ENCODE data around the gene SOS2. TPM values are rescaled to one million over a fixed set of nuclear protein-coding genes. Genes with fewer than 3 reads are reported as not detected.
"Not testable (repeated sequence)": the region's sequence is repeated elsewhere in the genome, so short reads cannot be mapped to it uniquely, and the experiment has no call there.

Gene SOS2
- total and polyA plus RNA-seq, 2 donors (not counting 3 experiments of a cell fraction or from before 2014, with no cell fraction given), result 6.7 to 21.3 TPM

- Histone ChIP-seq H3K79me2 (ENCODE audit: control insufficient read depth, insufficient read depth, low read length) (no peaks in the 10 kb centered on the region), H4K20me1 (replicated peaks; ENCODE audit: control insufficient read depth, extremely low read depth, insufficient read depth, low read length) (no peaks in the 10 kb centered on the region), H3K9ac (replicated peaks; ENCODE audit: extremely low read depth, insufficient read depth, low read length) (no peak overlapping the region), H3K4me1 (ENCODE audit: control insufficient read depth, extremely low read depth, insufficient read depth, low read length) (no peaks in the 10 kb centered on the region), H3K9me1 (replicated peaks; ENCODE audit: control insufficient read depth, extremely low read depth, insufficient read depth, low read length) (no peaks in the 10 kb centered on the region), H3K36me3 (ENCODE audit: control insufficient read depth in 2 of 2, extremely low read depth in 1 of 2, insufficient read depth in 2 of 2, low read length in 2 of 2) (no peaks in the 10 kb centered on the region), H3K27ac (ENCODE audit: insufficient read depth, low read depth, low read length) (no peak overlapping the region), H3K4me3 (replicated peaks in 1 of 3; ENCODE audit: insufficient read depth in 1 of 3, low read depth in 1 of 3, low read length in 3 of 3) (no peak overlapping the region), H2AFZ (ENCODE audit: low read depth, low read length) (no peak overlapping the region), H3K27me3 (ENCODE audit: control insufficient read depth in 2 of 2, insufficient read depth in 2 of 2, low read length in 2 of 2) (no peaks in the 10 kb centered on the region), H3K9me3 (replicated peaks; ENCODE audit: control insufficient read depth, insufficient read depth, low read length) (no peaks in the 10 kb centered on the region), H3K4me2 (ENCODE audit: insufficient read depth, low read length) (no peak overlapping the region)
- intact Hi-C loops (cut with micrococcal nuclease), result no loop called here
- ChIA-PET CTCF (interaction anchor here (1.1 to 1.8 kb wide), 4 partner anchors 9 to 217 kb away, joined by 4 to 5 read pairs (median 4); no protein-coding TSS in a partner anchor), POLR2A (no interaction called here)
- TF ChIP-seq POLR2A (IDR thresholded peaks at IDR 0.05; ENCODE audit: low read depth, low read length) (no peak), POLR2AphosphoS5 (IDR thresholded peaks at IDR 0.05; ENCODE audit: insufficient read depth, low read depth, low read length) (no peak), MYC (IDR thresholded peaks at IDR 0.05; ENCODE audit: low read depth, low read length) (no peak)
- BruUV-seq (replicated peaks), result no TSS peak
- dilution Hi-C loops (cut with MboI; ENCODE audit: extremely low pct_ligation_motif_present, low sequenced_read_pairs), result no loop called here
- DNase-seq (ENCODE audit: low read depth, low spot score) (no peak), FAIRE-seq (no peak)
These were observed 149.1 kb downstream of the SOS2 start for GRCh38 chr14:50082308-50082742.

DNA sequence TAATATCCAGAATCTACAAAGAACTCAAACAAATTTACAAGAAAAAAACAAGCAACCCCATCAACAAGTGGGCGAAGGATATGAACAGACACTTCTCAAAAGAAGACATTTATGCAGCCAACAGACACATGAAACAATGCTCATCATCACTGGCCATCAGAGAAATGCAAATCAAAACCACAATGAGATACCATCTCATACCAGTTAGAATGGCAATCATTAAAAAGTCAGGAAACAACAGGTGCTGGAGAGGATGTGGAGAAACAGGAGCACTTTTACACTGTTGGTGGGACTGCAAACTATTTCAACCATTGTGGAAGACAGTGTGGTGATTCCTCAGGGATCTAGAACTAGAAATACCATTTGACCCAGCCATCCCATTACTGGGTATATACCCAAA is 152.3 kb downstream of the SOS2 start:
- H3K4me2 ChIP-seq (ENCODE audit: insufficient read depth, low read length); BruUV-seq (replicated peaks); H2AFZ ChIP-seq (ENCODE audit: low read depth, low read length); H3K79me2 ChIP-seq (ENCODE audit: control insufficient read depth, insufficient read depth, low read length); H3K9me3 ChIP-seq (replicated peaks; ENCODE audit: control insufficient read depth, insufficient read depth, low read length); H3K4me1 ChIP-seq (ENCODE audit: control insufficient read depth, extremely low read depth, insufficient read depth, low read length); H3K27ac ChIP-seq (ENCODE audit: insufficient read depth, low read depth, low read length); H3K27me3 ChIP-seq (ENCODE audit: control insufficient read depth in 2 of 2, insufficient read depth in 2 of 2, low read length in 2 of 2); H4K20me1 ChIP-seq (replicated peaks; ENCODE audit: control insufficient read depth, extremely low read depth, insufficient read depth, low read length); dilution Hi-C loops (cut with MboI; ENCODE audit: extremely low pct_ligation_motif_present, low sequenced_read_pairs); POLR2A ChIA-PET; H3K4me3 ChIP-seq (replicated peaks in 1 of 3; ENCODE audit: insufficient read depth in 1 of 3, low read depth in 1 of 3, low read length in 3 of 3); H3K9me1 ChIP-seq (replicated peaks; ENCODE audit: control insufficient read depth, extremely low read depth, insufficient read depth, low read length); H3K9ac ChIP-seq (replicated peaks; ENCODE audit: extremely low read depth, insufficient read depth, low read length); DNase-seq (ENCODE audit: low read depth, low spot score); H3K36me3 ChIP-seq (ENCODE audit: control insufficient read depth in 2 of 2, extremely low read depth in 1 of 2, insufficient read depth in 2 of 2, low read length in 2 of 2); intact Hi-C loops (cut with micrococcal nuclease); CTCF ChIA-PET; FAIRE-seq: not testable (repeated sequence)

DNA sequence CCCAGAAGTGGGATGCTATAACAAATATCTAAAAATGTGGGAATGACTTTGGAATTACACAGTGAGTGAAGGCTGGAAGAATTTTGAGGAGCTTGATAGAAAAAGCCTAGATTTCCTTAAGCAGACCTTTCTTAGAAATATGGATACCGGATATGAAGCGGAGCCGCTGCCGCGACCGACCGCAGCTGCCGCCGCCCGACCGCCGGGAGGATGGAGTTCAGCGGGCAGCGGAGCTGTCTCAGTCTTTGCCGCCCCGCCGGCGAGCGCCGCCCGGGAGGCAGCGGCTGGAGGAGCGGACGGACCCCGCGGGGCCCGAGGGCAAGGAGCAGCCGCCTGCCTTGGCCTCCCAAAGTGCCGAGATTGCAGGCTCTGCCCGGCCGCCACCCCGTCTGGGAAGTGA is 157.7 kb downstream of the SOS2 start:
- POLR2A ChIA-PET, FAIRE-seq: not testable (repeated sequence)

More for the DNA sequence above, 157.7 kb downstream of the SOS2 start:
- H3K79me2 ChIP-seq (ENCODE audit: control insufficient read depth, insufficient read depth, low read length); H3K9me3 ChIP-seq (replicated peaks; ENCODE audit: control insufficient read depth, insufficient read depth, low read length); H2AFZ ChIP-seq (ENCODE audit: low read depth, low read length); H3K4me2 ChIP-seq (ENCODE audit: insufficient read depth, low read length); H3K36me3 ChIP-seq (ENCODE audit: control insufficient read depth in 2 of 2, extremely low read depth in 1 of 2, insufficient read depth in 2 of 2, low read length in 2 of 2); H3K27ac ChIP-seq (ENCODE audit: insufficient read depth, low read depth, low read length); BruUV-seq (replicated peaks); H3K4me3 ChIP-seq (replicated peaks in 1 of 3; ENCODE audit: insufficient read depth in 1 of 3, low read depth in 1 of 3, low read length in 3 of 3); H3K4me1 ChIP-seq (ENCODE audit: control insufficient read depth, extremely low read depth, insufficient read depth, low read length); H3K27me3 ChIP-seq (ENCODE audit: control insufficient read depth in 2 of 2, insufficient read depth in 2 of 2, low read length in 2 of 2); DNase-seq (ENCODE audit: low read depth, low spot score); H3K9ac ChIP-seq (replicated peaks; ENCODE audit: extremely low read depth, insufficient read depth, low read length); intact Hi-C loops (cut with micrococcal nuclease); CTCF ChIA-PET; H4K20me1 ChIP-seq (replicated peaks; ENCODE audit: control insufficient read depth, extremely low read depth, insufficient read depth, low read length); dilution Hi-C loops (cut with MboI; ENCODE audit: extremely low pct_ligation_motif_present, low sequenced_read_pairs); H3K9me1 ChIP-seq (replicated peaks; ENCODE audit: control insufficient read depth, extremely low read depth, insufficient read depth, low read length): not testable (repeated sequence)
